HuH-7.5 (cell line): ENCODE measurements around the gene NOM1.
A peak's percentile ranks its signal among the peaks of the same experiment; 100 is the strongest.
"Not testable (repeated sequence)": the region's sequence is repeated elsewhere in the genome, so short reads cannot be mapped to it uniquely, and the experiment has no call there.

ENCODE experiments used
- DNase-seq: peaks from one replicate; pipeline ENCODE4 v3.0.0; 2011; ENCODE audit warnings: low spot score

NOM1 gene

DNA sequence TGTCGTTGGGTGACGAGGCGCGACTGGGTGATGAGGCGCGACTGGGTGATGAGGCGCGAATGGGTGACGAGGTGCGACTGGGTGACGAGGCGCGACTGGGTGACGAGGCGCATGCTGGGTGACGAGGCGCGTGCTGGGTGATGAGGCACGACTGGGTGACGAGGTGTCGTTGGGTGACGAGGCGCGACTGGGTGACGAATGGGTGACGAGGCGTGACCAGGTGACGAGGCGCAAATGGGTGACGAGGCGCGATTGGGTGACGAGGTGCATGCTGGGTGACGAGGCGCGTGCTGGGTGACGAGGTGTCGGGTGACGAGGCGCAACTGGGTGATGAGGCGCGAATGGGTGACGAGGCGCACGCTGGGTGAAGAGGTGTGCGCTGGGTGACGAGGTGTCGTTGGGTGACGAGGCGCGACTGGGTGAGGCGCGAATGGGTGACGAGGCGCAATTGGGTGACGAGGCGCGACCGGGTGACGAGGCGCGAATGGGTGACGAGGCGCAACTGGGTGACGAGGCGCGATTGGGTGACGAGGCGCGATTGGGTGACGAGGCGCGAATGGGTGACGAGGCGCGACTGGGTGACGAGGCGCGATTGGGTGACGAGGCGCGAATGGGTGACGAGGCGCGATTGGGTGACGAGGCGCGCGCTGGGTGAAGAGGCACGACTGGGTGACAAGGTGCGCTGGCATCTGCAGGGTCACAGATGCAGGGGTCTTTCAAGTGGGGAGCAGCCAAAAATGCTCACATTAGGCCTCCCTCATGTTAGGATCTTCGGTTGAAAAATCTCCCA is 7.9 kb upstream of the NOM1 start:
- DNase-seq = no peak

DNA sequence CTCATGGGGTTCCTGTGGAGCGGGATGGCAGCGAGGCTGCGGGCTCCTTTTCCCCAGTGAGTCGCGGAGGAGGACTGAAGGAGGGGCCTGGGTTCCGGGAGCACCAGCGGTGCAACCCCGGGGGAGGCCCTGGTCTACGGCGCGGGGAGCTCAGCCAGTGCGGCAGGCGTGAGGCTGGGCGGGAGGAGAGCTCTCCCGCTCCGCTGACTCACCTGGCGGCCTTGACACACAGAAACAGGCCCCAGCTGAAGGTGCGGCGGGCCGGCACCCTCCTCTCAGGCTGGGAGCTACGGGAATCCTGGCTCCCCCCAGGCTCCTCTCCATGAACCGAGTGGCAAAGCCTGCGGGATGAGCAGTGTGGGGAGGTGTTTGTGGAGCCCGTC is 6.8 kb upstream of the NOM1 start:
- peak; percentile 73 for DNase-seq

DNA sequence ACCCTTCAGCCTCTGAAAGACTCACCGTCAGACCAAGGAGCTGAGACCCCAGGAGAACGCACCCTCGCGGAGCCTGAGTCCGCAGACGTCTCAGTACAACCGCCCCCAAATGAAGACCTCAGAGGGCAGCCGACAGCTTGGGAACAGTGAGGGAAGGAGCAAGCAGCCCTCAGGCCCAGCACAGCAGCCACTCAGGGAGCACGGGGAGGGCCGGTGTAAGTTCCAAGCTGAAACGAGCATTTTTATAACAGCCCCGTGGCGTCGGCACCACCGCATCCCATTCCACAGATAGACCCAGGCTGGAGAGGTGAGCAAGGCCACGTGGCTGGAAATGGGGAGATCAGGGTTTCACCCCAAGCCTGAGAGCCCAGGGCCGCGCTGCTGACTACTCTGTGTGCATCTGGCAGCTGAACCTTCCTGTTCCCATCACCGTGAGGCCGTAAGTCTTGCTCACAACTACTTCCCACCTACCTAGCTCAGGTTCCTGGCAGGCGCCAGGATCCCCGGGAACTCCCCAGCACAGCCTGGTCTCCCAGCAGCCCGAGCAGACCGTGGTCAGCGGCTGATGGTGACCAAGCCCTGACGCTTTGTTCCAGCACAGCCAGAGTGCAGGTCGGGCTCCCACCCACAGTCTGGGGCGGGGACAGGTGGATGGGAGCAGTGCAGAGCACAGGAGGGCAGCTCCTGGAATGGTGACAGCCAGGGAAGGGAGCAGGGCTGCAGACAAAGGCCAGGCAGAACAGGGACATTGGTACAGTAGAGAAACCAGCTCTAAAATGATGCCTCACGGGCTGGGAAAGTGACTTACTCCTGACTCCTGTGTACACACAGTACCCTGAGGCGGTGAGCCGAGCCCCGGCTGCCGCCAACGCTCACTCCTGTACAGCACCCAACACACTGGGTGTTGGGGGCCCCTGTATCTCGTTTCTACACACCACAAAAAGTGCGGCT is 6.1 kb upstream of the NOM1 start:
- DNase-seq = peak; percentile 59

DNA sequence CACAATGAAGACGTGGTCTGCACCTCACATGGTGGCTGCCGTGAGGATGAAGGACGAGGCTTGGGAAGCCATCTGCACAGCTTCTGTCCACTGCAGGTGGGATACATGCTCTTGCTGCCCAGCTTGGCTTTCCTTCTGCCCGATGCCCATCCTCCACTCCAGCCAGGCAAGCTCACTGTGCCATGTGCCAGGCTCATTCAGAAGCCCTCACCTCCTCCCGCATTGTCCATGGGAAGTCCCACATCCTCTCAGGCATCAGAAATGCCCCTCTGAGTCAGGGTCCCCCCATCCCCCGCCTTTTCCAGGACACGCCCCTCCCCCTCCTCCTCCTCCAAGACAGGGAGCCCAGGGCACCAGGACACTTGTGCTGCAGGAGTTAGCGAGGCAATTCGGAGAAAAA is 4.6 kb upstream of the NOM1 start:
- no peak for DNase-seq

DNA sequence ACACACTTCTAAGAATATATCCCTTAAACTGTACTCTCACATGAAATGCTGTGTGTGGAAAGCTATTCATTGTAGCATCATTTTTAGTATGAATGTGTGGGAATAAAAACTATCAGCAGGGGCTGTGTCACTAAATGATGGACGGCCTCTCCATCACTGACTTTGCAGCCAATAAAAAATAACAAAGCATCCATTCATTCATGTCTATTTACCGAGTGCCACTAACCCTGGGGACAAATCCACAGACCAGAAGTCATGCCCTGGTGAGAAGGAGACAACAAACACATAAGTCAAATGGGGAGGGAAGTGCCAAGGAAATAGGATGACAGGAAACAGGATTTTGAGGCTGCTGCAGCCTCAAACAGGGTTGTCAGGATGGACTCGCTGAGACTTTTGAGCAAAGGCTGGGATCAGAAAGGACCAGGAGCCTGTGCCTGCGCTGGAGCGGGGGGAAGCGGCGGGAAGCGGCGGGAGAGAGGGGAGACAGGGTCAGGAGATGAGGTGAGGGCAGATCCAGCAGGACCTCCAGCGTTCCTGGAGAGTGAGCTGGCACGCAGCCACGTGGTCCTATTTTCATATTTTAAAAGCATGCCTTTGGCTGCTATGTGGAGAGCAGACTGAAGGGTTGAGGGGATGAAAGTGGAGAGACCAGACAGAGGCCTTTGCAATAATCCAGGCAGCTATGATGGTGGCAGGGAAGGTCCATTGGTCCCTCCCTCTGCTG is 2.2 kb upstream of the NOM1 start:
- DNase-seq = no peak

DNA sequence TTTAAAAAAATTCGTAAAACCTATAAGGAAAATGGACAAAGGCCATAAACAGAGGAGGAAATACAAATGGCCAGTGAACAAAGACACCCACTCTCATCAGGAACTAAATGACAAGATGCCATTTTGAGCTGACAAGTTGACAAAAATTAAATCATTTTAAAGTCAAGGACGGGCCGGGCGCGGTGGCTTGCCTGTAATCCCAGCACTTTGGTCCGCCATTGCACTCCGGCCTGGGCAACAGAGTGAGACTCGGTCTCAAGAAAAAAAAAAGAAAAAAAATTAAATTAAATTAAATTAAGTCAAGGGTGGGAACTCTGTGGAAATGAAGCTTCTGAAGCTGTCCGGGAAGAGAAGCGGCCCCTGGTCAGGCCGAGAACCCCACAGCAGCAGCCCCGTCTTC is 1.2 kb upstream of the NOM1 start:
- DNase-seq = no peak

DNA sequence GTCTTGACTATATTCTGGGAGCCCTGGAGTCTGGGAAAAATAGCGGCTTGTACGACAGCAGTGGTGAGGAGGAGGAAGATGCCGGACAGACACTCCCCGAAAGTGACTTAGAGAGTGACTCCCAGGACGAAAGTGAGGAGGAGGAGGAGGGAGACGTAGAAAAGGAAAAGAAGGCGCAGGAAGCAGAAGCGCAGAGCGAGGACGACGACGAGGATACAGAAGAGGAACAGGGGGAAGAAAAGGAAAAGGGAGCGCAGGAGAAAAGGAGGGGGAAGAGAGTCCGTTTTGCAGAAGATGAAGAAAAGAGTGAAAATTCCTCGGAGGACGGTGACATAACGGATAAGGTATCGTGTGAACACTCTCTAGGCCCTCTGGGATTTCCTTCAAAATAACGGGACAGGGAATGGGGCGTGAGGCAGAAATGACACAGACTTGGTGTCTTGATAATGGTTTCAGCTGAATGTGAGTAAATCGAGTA is 908 bp downstream of the NOM1 start:
- DNase-seq = no peak

DNA sequence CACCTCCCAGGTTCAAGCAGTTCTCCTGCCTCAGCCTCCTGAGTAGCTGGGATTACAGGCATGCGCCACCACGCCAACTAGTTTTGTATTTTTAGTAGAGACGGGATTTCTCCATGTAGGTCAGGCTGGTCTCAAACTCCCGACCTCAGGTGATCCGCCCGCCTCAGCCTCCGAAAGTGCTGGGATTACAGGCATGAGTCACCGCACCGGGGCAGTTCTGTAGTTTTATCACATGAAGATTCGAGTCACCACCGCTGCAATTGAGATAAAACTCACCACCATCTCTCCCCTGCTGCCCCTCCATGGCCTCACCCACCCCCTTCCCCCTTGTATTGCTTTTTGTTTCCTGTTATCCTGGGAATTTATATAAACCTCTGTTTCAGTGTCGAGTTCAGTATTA is 3.7 kb downstream of the NOM1 start:
- DNase-seq = not testable (repeated sequence)

DNA sequence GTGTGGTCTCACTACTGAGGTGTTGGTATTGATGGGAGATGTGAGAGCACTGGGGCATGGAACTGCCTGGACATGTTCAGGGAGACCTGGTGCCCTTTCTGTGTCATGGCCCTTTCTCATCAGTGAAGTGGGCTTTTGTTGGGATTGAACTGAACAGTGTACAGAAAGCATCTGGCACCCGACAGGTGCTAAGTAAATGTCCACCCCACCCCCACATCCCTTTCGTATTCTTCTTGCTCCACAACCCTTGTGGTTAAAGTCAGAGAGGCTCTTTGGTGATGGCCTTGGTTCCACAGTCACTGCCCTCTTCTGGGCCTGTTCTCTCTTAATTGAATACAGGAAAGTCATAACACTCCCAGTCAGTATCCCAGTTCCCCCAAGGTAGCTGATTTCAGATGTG is 5.4 kb downstream of the NOM1 start:
- no peak for DNase-seq

DNA sequence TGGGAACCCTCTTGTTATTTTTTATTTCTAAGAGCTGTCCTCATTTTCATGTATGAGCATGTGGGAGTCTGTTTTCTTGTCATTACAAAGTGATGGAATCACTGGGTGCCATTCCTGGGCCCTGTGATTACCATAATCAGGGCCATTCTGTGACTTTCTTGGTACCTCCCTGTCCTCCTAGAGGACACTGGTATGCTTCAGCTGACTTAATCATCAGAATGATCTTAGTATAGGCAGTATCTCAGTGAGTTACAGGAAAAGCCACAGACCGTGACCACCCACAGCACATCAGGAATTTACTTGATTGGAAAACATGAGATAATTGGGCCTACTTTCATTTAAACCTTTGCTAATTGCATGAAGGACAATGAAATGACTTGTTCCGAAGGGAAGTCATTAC is 7.2 kb downstream of the NOM1 start:
- DNase-seq = no peak

DNA sequence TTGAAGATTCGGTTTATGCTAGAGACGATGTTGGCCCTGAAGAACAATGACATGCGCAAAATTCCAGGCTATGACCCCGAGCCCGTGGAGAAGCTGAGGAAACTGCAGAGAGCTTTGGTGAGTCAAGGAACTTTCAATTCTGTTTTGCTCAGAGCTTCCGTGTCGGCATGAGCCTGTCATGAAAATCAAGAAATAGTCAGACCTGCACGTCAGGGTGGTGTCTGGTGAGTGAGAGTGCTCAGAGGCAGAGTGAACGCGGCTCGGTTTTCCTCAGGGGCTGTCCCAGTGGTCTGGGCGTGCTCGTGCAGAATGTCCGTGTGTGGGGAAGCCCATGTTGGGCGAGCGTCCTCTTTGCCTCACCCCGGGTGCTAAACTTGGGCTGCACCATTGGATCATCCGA is 12.6 kb downstream of the NOM1 start:
- DNase-seq = no peak

DNA sequence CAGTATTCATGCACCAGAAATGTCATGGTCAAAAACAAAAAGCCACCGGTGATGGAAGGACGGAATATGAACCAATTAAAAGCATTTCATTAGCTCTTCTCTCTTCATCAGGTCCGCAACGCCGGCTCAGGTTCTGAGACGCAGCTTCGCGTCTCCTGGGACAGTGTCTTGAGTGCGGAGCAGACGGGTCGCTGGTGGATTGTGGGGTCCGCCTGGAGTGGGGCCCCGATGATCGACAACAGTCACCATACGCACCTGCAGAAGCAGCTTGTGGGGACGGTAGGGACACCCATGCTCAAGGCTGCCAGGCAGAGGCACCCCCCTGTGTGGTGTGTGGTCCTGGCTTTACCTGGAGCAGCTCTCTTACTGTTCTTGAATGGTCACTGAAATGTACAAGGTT is 13.4 kb downstream of the NOM1 start:
- DNase-seq = no peak

DNA sequence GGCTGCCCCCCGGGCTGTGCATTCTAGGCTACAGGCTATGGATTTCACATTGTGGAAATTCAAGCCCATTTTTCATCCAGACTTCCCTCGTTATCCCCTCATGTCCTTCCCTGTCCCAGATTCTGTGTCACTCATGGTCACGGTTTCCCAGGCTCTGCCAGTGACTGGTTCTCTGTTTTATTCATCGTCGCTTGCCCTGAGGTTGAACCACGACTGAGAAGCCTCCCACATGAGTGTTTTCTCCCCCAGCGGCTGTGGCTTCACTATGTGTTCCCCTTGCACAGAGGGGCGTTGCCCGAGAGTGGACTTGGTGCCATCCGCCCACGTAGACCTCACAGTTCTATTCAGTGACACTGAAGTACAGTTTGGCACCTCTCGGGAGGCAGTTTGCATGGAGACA is 14.0 kb downstream of the NOM1 start:
- DNase-seq = no peak

DNA sequence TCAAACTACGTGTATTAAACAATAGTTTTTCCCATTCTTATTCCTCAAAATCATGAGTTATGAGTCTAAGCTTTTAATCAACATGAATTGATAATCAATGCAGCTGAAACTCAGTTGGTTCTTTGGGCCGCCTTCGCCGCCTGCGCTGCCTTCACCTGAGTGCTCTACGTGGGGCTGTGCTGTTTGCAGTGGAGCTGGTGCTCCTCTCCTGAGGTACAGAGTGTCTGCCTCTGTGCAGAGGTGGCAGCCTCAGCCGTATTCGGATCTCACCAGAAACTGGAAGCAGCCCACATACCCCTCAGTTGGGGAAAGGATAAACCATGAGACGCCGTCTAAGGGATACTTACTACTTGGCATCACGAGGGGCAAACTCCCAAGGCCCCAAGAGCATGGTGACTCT is 15.5 kb downstream of the NOM1 start:
- no peak for DNase-seq

DNA sequence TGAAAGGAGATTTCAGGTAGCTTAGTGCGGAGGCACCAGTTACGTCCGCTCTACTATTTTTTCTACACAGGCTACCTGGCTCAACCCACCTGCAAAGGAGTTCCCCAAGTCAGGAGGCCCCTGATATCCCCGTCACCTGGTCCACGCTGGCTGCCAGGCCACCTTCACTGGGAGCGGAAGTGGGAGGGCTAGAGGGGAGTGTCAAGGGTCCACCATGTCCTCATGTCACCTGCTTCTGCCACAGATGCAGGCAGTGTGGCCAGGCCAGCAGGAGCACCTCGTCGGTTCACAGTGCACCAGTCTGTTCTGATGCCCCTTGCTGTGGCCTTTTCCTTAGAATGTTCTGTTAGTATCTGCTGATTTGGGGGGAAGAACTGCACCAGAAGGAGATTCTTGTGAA is 16.9 kb downstream of the NOM1 start:
- DNase-seq = no peak

DNA sequence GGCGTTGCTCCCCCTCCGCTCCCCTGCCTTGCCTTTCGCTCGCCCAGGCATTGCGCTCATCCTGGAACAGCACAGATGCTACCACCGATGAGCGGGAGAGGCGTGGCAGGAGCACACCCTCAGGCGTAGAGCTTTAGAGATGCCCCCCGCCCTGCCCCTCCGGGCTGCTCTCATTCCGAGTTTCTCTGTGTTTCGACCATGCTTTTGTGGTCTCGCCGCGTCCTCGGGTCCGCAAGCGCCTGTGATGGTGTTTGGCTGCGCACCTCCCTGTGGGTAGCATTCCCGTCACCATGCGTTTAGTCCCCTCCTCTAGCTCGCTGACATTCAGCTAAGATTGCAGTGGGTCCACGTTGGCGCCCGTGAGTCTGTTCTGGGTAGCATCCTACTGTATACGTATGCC is 18.7 kb downstream of the NOM1 start:
- DNase-seq = no peak

DNA sequence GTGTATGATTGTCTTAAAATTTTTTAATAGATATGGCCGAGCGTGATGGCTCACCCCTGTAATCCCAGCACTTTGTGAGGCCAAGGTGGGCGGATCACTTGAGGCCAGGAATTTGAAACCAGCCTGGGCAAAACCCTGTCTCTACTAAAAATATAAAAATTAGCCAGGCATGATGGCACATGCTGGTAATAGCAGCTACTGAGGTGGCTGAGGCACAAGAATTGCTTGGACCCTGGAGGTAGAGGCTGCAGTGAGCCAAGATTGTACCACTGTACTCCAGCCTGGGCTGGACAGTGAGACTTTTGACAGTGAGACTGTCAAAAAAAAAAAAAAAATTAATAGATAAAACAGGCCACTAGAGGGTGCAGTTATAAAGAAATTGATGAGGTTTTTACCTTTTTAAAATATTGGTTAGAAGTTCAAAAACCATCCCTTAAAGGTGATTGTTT is 20.5 kb downstream of the NOM1 start:
- no peak for DNase-seq

DNA sequence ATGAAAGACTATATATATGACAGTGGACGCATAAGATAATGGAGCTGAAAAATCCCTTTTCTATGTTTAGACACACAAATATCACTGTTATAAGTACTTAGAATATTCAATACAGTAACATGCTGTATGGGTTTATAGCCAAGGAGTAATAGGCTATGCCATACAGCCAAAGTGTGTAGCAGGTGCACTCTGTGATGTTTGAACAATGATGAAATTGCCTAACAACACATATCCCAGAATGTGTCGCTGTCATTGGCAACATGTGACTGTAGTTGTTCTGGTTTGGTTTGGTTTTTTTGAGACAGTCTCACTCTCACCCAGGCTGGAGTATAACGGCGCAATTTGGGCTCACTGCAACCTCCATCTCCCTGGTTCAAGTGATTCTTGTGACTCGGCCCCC is 26.1 kb downstream of the NOM1 start:
- DNase-seq = no peak

DNA sequence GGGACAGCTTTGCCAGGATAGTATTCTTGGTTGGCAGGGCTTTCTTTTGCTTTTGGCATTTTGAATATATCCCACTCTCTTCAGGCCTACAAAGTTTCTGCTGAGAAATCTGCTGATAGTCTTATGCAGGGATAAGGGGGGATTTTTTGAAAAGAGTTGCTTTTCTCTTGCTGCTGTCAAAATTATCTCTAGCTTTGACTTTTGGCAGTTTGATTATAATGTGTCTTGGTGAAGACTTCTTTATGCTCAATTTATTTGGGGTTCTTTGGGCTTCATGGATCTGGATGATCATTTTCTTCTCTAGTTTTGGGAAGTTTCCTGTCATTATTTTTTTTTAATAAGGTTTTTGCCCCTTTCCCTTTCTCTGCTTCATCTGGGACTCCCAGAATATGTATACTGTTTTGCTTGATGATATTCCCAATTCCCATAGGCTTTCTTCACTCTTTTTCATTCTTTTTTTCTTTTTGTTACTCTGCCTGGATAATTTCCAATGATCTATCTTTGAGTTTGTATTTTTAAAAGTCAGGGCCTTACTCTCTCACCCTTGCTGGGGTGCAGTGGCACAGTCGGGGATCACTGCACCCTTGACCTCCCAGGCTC is 29.6 kb downstream of the NOM1 start:
- no peak for DNase-seq

DNA sequence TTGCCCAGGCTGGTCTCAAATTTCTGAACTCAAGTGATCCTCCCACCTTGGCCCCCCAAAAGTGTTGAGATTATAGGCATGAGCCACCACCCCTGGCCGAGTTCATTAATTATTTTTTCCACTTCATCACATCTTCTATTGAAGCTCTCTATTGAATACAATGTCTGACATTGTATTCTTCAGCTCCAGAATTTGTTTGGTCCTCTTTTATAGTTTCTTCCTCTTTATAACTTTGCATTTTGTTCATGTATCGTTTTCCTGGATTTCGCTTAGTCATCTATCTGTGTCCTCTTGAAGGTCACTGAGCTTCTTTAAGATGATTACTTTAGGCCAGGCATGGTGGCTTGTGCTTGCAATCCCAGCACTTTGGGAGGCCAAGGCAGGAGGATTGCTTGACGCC is 30.2 kb downstream of the NOM1 start:
- no peak for DNase-seq

DNA sequence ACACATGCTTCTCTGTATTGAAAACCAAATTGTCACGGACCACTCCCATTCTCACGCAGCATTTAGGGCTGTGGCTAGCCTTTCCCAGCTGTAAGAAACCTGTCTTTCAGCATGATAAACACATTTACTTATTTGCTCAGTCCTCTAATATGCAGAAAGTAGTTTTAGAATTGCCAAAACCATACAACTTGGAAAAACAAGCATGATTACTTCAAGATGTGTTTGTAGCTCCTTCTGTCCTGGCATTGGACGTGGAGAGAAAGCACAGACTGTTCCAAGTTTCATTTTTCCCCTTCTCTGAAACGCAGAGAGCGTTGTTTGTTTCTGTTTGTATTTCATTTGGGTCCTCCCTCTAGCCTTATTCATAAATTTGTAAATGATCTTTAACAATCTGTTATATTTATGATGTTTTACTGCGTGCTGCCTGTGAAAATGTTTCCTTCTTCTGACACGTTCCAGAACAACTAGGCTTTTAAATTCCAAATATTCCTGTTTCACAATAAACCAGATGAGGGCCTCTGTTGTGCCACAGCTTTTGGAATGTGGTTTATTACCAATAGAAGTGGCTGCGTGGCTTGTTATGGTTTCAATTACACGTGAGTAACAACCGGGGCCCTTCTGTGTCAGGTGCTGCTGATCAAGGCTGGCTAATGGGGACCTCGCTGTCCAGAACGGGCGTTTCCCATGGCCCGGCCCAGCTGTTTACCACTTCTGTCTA is 34.8 kb downstream of the NOM1 start:
- no peak for DNase-seq
